Activated naive CD8-positive, alpha-beta T cell treated with anti-CD3 and anti-CD28 coated beads, Interleukin-2, amount 10 ng/mL, durations not matched to agents 7 days and 5 days (primary cell): ENCODE measurements around the gene JARID2. TPM values are rescaled to one million over a fixed set of nuclear protein-coding genes. Genes with fewer than 3 reads are reported as not detected.

Experiments
- ATAC-seq: fragments of 150-1000 bp; cut with Tn5 transposase; one replicate; pipeline ENCODE4 v1.10.0; 2021; ENCODE audit warnings: low read depth, moderate library complexity
- POLR2A ChIA-PET: fragments of 350-600 bp; sonication (Branson Sonifier 250); formaldehyde crosslinking; loops from one replicate; lab custom pipeline; 2021; ENCODE audit warnings: antibody characterized with exemption; lab: Charles Lee
- DNase-seq: peaks from one replicate; pipeline ENCODE4 v3.0.0; 2021
- H3K27ac Mint-ChIP-seq: one replicate; pipeline ENCODE4 v1.8.0; 2022; ENCODE audit warnings: mild to moderate bottlenecking, mixed read lengths
- H3K27me3 Mint-ChIP-seq: one replicate; pipeline ENCODE4 v1.8.0; 2022; ENCODE audit warnings: mild to moderate bottlenecking, moderate library complexity, mixed read lengths
- H3K36me3 Mint-ChIP-seq: one replicate; pipeline ENCODE4 v1.8.0; 2021; ENCODE audit warnings: mild to moderate bottlenecking, mixed read lengths
- H3K4me1 Mint-ChIP-seq: one replicate; pipeline ENCODE4 v1.8.0; 2021; ENCODE audit warnings: mixed read lengths
- H3K4me3 Mint-ChIP-seq: one replicate; pipeline ENCODE4 v1.8.0; 2022; ENCODE audit warnings: mild to moderate bottlenecking, moderate library complexity, mixed read lengths
- H3K9me3 Mint-ChIP-seq: one replicate; pipeline ENCODE4 v1.8.0; 2021; ENCODE audit warnings: mixed read lengths
- total RNA-seq, 2 experiments: library from RNA; stranded (reverse); gene quantifications; one replicate each; pipeline ENCODE4 v1.2.3, GENCODE V29; 2021

The JARID2 gene
- total RNA-seq, 2 experiments from 2014 or later = 30.0 to 31.5 TPM

- Mint-ChIP-seq H3K4me1 (peaks cover 68% of the 10 kb centered on the region), H3K9me3 (no peaks in the 10 kb centered on the region), H3K4me3 (peak overlapping the region; percentile 91), H3K36me3 (peaks cover 6% of the 10 kb centered on the region), H3K27ac (peak overlapping the region; percentile 94), H3K27me3 (no peaks in the 10 kb centered on the region)
- DNase-seq (peak; percentile 54), ATAC-seq (peak; percentile 74)
- POLR2A ChIA-PET = interaction anchor here (0.6 to 6.3 kb wide), 4 partner anchors 19 to 152 kb away, joined by 3 to 36 read pairs (median 7); no protein-coding TSS in a partner anchor
Measured at GRCh38 chr6:15400572-15401004, 154.7 kb downstream of the JARID2 start.

DNA sequence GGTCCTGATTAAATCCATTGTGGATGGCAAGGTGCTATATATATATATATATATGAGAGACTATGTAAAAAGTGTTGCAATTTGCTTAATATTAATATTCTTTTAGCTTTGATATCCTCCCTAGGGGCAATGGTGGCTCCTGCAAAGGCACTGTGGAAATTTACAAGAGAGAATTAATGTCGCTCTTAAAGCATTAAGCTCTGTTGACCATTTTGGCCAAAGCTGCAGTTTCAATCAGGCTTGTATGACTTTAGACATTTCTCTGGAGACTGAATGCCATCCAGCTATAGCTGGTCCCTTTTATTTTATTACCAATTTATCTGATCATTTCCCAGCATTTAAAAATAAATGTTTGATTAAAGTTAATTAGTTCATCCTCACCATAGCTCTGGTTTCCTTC, 155.3 kb downstream of the JARID2 start:
- H3K9me3 Mint-ChIP-seq = no peaks in the 10 kb centered on the region
- POLR2A ChIA-PET = interaction anchor here (0.6 to 6.3 kb wide), 4 partner anchors 20 to 152 kb away, joined by 3 to 36 read pairs (median 7); no protein-coding TSS in a partner anchor
- H3K4me3 Mint-ChIP-seq = peak overlapping the region; percentile 91
- peak overlapping the region; percentile 88 for H3K27ac Mint-ChIP-seq
- no peak for DNase-seq
- ATAC-seq = no peak
- no peaks in the 10 kb centered on the region for H3K27me3 Mint-ChIP-seq
- H3K4me1 Mint-ChIP-seq = peaks cover 71% of the 10 kb centered on the region
- peaks cover 6% of the 10 kb centered on the region for H3K36me3 Mint-ChIP-seq

GRCh38 chr6:15401769-15402250, 155.9 kb downstream of the JARID2 start:
- POLR2A ChIA-PET = interaction anchor here (0.8 to 6.3 kb wide), 2 partner anchors 10 to 20 kb away, joined by 4 to 36 read pairs; no protein-coding TSS in a partner anchor
- H3K36me3 Mint-ChIP-seq = peaks cover 6% of the 10 kb centered on the region
- peaks cover 73% of the 10 kb centered on the region for H3K4me1 Mint-ChIP-seq
- no peaks in the 10 kb centered on the region for H3K9me3 Mint-ChIP-seq
- DNase-seq = no peak
- H3K27me3 Mint-ChIP-seq = no peaks in the 10 kb centered on the region
- peak overlapping the region; percentile 63 for H3K4me3 Mint-ChIP-seq
- H3K27ac Mint-ChIP-seq = peak overlapping the region; percentile 88
- no peak for ATAC-seq

- Mint-ChIP-seq H3K27ac (peak overlapping the region; percentile 88), H3K9me3 (no peaks in the 10 kb centered on the region), H3K4me1 (peaks cover 73% of the 10 kb centered on the region), H3K27me3 (no peaks in the 10 kb centered on the region), H3K4me3 (peak overlapping the region; percentile 77), H3K36me3 (peaks cover 9% of the 10 kb centered on the region)
- ATAC-seq (no peak), DNase-seq (no peak)
- POLR2A ChIA-PET = interaction anchor here (0.8 to 6.3 kb wide), 2 partner anchors 9 to 19 kb away, joined by 4 to 36 read pairs; no protein-coding TSS in a partner anchor
Measured at GRCh38 chr6:15402406-15403045, 156.7 kb downstream of the JARID2 start.

- POLR2A ChIA-PET = interaction anchor here (0.9 to 6.3 kb wide), 2 partner anchors 18 to 35 kb away, joined by 4 to 36 read pairs; no protein-coding TSS in a partner anchor
- no peaks in the 10 kb centered on the region for H3K27me3 Mint-ChIP-seq
- peak overlapping the region; percentile 88 for H3K27ac Mint-ChIP-seq
- peaks cover 78% of the 10 kb centered on the region for H3K4me1 Mint-ChIP-seq
- peaks cover 13% of the 10 kb centered on the region for H3K36me3 Mint-ChIP-seq
- DNase-seq (no peak), ATAC-seq (no peak)
- peak overlapping the region; percentile 77 for H3K4me3 Mint-ChIP-seq
- no peaks in the 10 kb centered on the region for H3K9me3 Mint-ChIP-seq
Measured at GRCh38 chr6:15403094-15403755, 157.4 kb downstream of the JARID2 start.

DNA sequence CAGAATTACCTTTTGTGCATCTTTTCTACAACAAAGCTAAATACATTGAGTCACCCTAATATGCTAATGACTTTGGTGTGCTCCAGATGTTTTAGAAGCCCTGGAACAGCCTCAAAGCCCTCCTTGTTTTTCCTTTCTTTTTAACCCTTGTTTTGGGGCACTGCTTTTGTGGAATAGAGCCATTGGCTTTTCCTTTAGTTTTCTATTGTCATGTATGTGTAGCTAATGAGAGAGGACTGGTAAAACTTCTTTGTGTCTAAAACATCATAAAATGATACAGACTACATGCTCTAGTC, 158.8 kb downstream of the JARID2 start:
- POLR2A ChIA-PET = interaction anchor here (0.9 to 6.3 kb wide), 2 partner anchors 17 to 30 kb away, joined by 3 to 36 read pairs; no protein-coding TSS in a partner anchor
- Mint-ChIP-seq H3K36me3 (peaks cover 13% of the 10 kb centered on the region), H3K4me3 (peak overlapping the region; percentile 77), H3K27me3 (no peaks in the 10 kb centered on the region), H3K4me1 (peaks cover 75% of the 10 kb centered on the region), H3K27ac (peak overlapping the region; percentile 48), H3K9me3 (no peaks in the 10 kb centered on the region)
- ATAC-seq (no peak), DNase-seq (no peak)

DNA sequence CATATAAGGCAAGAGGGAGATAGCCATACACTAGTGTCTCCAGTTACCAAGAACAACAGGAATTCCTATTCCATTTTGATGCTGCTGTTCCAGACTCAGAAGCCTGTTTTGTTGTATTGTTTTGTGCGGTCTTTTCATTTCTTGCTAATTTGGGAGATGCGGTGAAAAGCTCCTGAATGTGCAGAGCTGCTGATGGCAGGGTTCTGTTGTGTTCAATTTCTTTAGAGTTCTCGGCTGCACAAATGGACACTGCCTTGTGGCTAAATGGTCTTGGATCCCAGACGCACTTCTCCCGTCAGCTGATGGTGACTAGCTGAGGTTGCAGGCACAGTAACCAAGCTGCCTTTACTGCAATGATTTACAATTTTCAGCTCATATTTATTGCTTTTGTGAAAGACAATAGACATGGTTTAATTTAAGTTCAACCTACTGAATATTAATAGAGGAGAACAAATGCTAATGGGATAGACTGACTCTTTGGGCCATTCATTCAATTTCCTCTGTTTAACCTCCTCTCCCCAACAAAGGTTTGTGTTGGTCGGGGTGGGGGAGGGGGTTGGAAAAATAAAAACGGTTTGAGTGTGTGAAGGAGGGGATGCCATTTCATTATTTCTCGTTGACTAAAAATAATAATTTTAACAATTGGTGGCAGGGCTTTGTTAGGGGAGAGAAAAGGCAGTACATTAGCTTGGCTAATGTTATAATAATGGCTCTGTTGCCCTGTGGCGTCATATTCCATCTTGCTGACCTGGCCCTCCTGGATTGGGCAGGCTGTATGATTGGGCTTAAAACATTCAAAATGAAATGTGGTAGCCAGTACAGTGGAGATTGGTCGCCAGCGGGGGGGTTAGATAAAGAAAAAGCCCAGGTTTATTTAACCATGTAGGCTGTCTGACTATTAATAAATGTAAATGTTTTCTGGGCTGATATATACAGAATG, 159.5 kb downstream of the JARID2 start:
- Mint-ChIP-seq H3K4me3 (peak overlapping the region; percentile 77), H3K9me3 (no peaks in the 10 kb centered on the region), H3K36me3 (peaks cover 17% of the 10 kb centered on the region), H3K27ac (peak overlapping the region; percentile 48), H3K4me1 (peaks cover 76% of the 10 kb centered on the region), H3K27me3 (no peaks in the 10 kb centered on the region)
- DNase-seq (no peak), ATAC-seq (no peak)
- POLR2A ChIA-PET = interaction anchor here (0.9 to 6.3 kb wide), 2 partner anchors 16 to 29 kb away, joined by 3 to 36 read pairs; no protein-coding TSS in a partner anchor

DNA sequence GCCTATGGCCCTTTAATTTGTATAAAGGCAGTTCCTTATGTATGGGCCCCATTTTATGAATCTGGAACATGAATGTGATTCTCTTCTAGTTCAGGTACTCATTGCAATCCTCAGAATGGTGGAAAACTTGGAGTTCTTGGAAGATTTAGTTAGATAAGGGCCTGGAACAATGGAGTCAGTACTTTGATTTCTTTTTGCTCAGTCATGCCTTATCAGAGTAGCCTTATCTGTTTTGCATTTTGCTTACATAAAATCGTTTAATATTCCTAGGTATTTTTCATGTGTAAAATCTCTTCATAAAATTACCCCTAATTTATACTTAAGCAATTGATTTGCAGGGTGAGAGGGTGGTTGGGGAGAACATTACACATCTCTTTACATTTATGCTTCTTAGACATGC, 160.6 kb downstream of the JARID2 start:
- ATAC-seq = no peak
- Mint-ChIP-seq H3K9me3 (no peaks in the 10 kb centered on the region), H3K4me1 (peaks cover 82% of the 10 kb centered on the region), H3K27ac (no peak overlapping the region), H3K4me3 (no peak overlapping the region), H3K27me3 (no peaks in the 10 kb centered on the region), H3K36me3 (peaks cover 22% of the 10 kb centered on the region)
- POLR2A ChIA-PET = interaction anchor here (1.4 kb wide), 1 partner anchor 157 kb away, joined by 3 read pairs; no protein-coding TSS in a partner anchor
- no peak for DNase-seq

DNA sequence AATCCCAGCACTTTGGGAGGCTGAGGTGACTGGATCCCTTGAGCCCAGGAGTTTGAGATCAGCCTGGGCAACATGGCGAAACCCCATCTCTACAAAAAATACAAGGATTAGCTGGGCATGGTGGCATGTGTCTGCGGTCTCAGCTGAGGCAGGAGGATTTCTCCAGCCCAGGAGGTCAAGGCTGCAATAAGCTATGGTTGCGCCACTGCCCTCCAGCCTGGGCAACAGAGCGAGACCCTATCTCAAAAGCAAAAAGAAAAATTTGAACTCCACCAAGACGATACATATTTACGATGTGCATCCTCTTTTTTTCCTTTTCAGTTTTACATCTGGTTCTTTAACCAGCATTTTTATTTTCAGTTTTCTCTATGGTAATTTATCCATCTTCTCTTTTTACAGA, 162.1 kb downstream of the JARID2 start:
- H3K36me3 Mint-ChIP-seq = peaks cover 32% of the 10 kb centered on the region
- H3K4me3 Mint-ChIP-seq = no peak overlapping the region
- POLR2A ChIA-PET = interaction anchor here (1.4 kb wide), 1 partner anchor 159 kb away, joined by 3 read pairs; no protein-coding TSS in a partner anchor
- no peaks in the 10 kb centered on the region for H3K27me3 Mint-ChIP-seq
- peaks cover 76% of the 10 kb centered on the region for H3K4me1 Mint-ChIP-seq
- no peaks in the 10 kb centered on the region for H3K9me3 Mint-ChIP-seq
- ATAC-seq (no peak), DNase-seq (no peak)
- peak overlapping the region; percentile 40 for H3K27ac Mint-ChIP-seq

- no peak overlapping the region for H3K27ac Mint-ChIP-seq
- H3K36me3 Mint-ChIP-seq = peaks cover 37% of the 10 kb centered on the region
- no peak for ATAC-seq
- H3K4me1 Mint-ChIP-seq = peaks cover 75% of the 10 kb centered on the region
- DNase-seq = no peak
- no peaks in the 10 kb centered on the region for H3K9me3 Mint-ChIP-seq
- POLR2A ChIA-PET = no interaction called here
- H3K27me3 Mint-ChIP-seq = no peaks in the 10 kb centered on the region
- H3K4me3 Mint-ChIP-seq = peak overlapping the region; percentile 3
Measured at GRCh38 chr6:15408758-15409157, 162.9 kb downstream of the JARID2 start.

- no peaks in the 10 kb centered on the region for H3K27me3 Mint-ChIP-seq
- peaks cover 44% of the 10 kb centered on the region for H3K36me3 Mint-ChIP-seq
- peak overlapping the region; percentile 81 for H3K4me3 Mint-ChIP-seq
- no peak for DNase-seq
- H3K27ac Mint-ChIP-seq = peak overlapping the region; percentile 93
- POLR2A ChIA-PET = interaction anchor here (0.6 kb wide), 1 partner anchor 136 kb away, joined by 5 read pairs; no protein-coding TSS in a partner anchor
- H3K4me1 Mint-ChIP-seq = peaks cover 74% of the 10 kb centered on the region
- no peak for ATAC-seq
- no peaks in the 10 kb centered on the region for H3K9me3 Mint-ChIP-seq
Measured at GRCh38 chr6:15409301-15410125, 163.6 kb downstream of the JARID2 start.

GRCh38 chr6:15410126-15410391, 164.2 kb downstream of the JARID2 start:
- ATAC-seq (no peak), DNase-seq (no peak)
- Mint-ChIP-seq H3K4me1 (peaks cover 69% of the 10 kb centered on the region), H3K27ac (peak overlapping the region; percentile 93), H3K27me3 (no peaks in the 10 kb centered on the region), H3K36me3 (peaks cover 46% of the 10 kb centered on the region), H3K4me3 (peak overlapping the region; percentile 81), H3K9me3 (no peaks in the 10 kb centered on the region)
- POLR2A ChIA-PET = interaction anchor here (0.6 to 3.7 kb wide), 3 partner anchors 10 to 137 kb away, joined by 3 to 31 read pairs (median 5); no protein-coding TSS in a partner anchor
